HepG2 (cell line): ENCODE measurements around the gene BRD1. TPM values are rescaled to one million over a fixed set of nuclear protein-coding genes. Genes with fewer than 3 reads are reported as not detected.
A peak's percentile ranks its signal among the peaks of the same experiment; 100 is the strongest.

ENCODE experiments used
- ATAC-seq: fragments of 200-7000 bp; cut with Tn5 transposase; 3 replicates; pipeline ENCODE4 v1.9.1; 2020; ENCODE audit warnings: mild to moderate bottlenecking, moderate library complexity
- BruUV-seq: library from RNA; stranded (reverse); fragments of 400-500 nt; replicated peaks from 2 replicates; lab custom pipeline; 2021; lab: Mats Ljungman, UMichigan
- CTCF ChIA-PET: fragments of 300-600 bp; formaldehyde crosslinking; extraction: SDS; loops from one replicate; lab custom pipeline; 2021; ENCODE audit warnings: low total read pairs, inconsistent platforms, low intra/inter-chr PET ratio; lab: Yijun Ruan, JAX
- POLR2A ChIA-PET: fragments of 350-600 bp; sonication (Branson Sonifier 250); formaldehyde crosslinking; loops from one replicate; lab custom pipeline; 2020; ENCODE audit warnings: antibody characterized with exemption, inconsistent platforms; lab: Yijun Ruan, JAX
- DNase-seq: peaks from one replicate; pipeline ENCODE4 v3.0.0-alpha.2; 2015; ENCODE audit warnings: low spot score
- FAIRE-seq: peaks from 3 replicates; lab custom pipeline; 2011; peaks lifted over from hg19 to GRCh38; lab: Jason Lieb, UNC
- H2AFZ ChIP-seq: one replicate; pipeline ENCODE4 v1.6.1; 2011; ENCODE audit warnings: low read length, inconsistent platforms
- H3K27ac ChIP-seq: fragments of 300-600 bp; 3 replicates; pipeline ENCODE4 v1.8.0; 2011; ENCODE audit warnings: mixed run types, mild to moderate bottlenecking, mixed read lengths, low read length, inconsistent platforms; ENCODE audit not compliant: insufficient read depth; ENCODE audit errors: extremely low read length
- H3K27me3 ChIP-seq, 2 experiments: fragments of 200-600 bp in 1 of 2; 2 replicates in 1 of 2; 3 replicates in 1 of 2; pipeline versions ENCODE4 v1.6.0 to v1.8.0; 2011; ENCODE audit warnings: low read length in 2 of 2, mild to moderate bottlenecking in 2 of 2, moderate library complexity in 2 of 2, inconsistent platforms in 1 of 2; ENCODE audit not compliant: insufficient read depth in 2 of 2, control insufficient read depth in 1 of 2
- H3K36me3 ChIP-seq, 2 experiments: fragments of 200-600 bp in 1 of 2; replicated peaks in 1 of 2; 2 replicates in 1 of 2; 3 replicates in 1 of 2; pipeline versions ENCODE4 v1.5.1 to v1.8.0; 2011; ENCODE audit warnings: low read length in 2 of 2, inconsistent platforms in 1 of 2; ENCODE audit not compliant: insufficient read depth in 2 of 2, control insufficient read depth in 1 of 2
- H3K4me1 ChIP-seq: 2 replicates; pipeline ENCODE4 v1.5.1; 2012; ENCODE audit warnings: low read length, inconsistent platforms; ENCODE audit not compliant: insufficient read depth
- H3K4me2 ChIP-seq: 2 replicates; pipeline ENCODE4 v1.6.0; 2011; ENCODE audit warnings: low read depth, low read length, inconsistent platforms
- H3K4me3 ChIP-seq, 3 experiments: fragments of 200-600 bp in 1 of 3; sonication (generic), shearing (Covaris generic) in 1 of 3; replicated peaks in 1 of 3; 2 replicates each; pipeline ENCODE4 v1.5.1; 2011 to 2016; ENCODE audit warnings: low read length in 3 of 3, inconsistent platforms in 2 of 3, low read depth in 2 of 3, mild to moderate bottlenecking in 2 of 3, control low read depth in 1 of 3, mixed read lengths in 1 of 3; ENCODE audit not compliant: insufficient read depth in 1 of 3
- H3K79me2 ChIP-seq: one replicate; pipeline ENCODE4 v1.6.1; 2011; ENCODE audit warnings: low read length, inconsistent platforms; ENCODE audit not compliant: insufficient read depth
- H3K9ac ChIP-seq: 2 replicates; pipeline ENCODE4 v1.6.0; 2011; ENCODE audit warnings: mild to moderate bottlenecking, low read depth, low read length, inconsistent platforms; ENCODE audit not compliant: insufficient read depth
- H3K9me3 ChIP-seq: 2 replicates; pipeline ENCODE4 v1.5.1; 2012; ENCODE audit warnings: mild to moderate bottlenecking, low read length
- H4K20me1 ChIP-seq: 2 replicates; pipeline ENCODE4 v1.6.0; 2011; ENCODE audit warnings: inconsistent platforms, mild to moderate bottlenecking, low read length, moderate library complexity; ENCODE audit not compliant: insufficient read depth
- AGO2 ChIP-seq: fragments of 200-400 bp; formaldehyde crosslinking; optimal IDR thresholded peaks from 2 replicates; pipeline ENCODE3; 2017; ENCODE audit warnings: mild to moderate bottlenecking, low read depth, low read length, moderate library complexity
- ATM ChIP-seq: fragments of 450-650 bp; IDR thresholded peaks from 2 replicates; pipeline ENCODE4 v1.7.1; 2017; ENCODE audit warnings: mild to moderate bottlenecking, borderline replicate concordance
- KDM5B ChIP-seq: sonication (generic); formaldehyde crosslinking; IDR thresholded peaks from 2 replicates; pipeline ENCODE4 v1.4.0; 2020; ENCODE audit warnings: missing genetic modification reagents, mild to moderate bottlenecking, borderline replicate concordance
- KLF16 ChIP-seq, 2 experiments: sonication (generic) in 1 of 2; formaldehyde crosslinking in 1 of 2; IDR thresholded peaks; 2 replicates each; pipeline versions ENCODE4 v1.6.1 to v1.8.0; 2016 to 2023; ENCODE audit warnings: missing genetic modification reagents in 2 of 2, missing compliant biosample characterization in 1 of 2
- TBP ChIP-seq: sonication (generic); formaldehyde crosslinking; IDR thresholded peaks from 2 replicates; pipeline ENCODE4 v1.5.0; 2020; ENCODE audit warnings: missing genetic modification reagents
- ZNF296 ChIP-seq: sonication (generic); formaldehyde crosslinking; conservative IDR thresholded peaks from 2 replicates; pipeline ENCODE4 v1.5.0; 2020; ENCODE audit warnings: mild to moderate bottlenecking, missing genetic modification reagents
- ZNF747 ChIP-seq: sonication (generic); formaldehyde crosslinking; IDR thresholded peaks from 2 replicates; pipeline ENCODE4 v1.8.1; 2023; ENCODE audit warnings: missing genetic modification reagents, mild to moderate bottlenecking, borderline replicate concordance
- ZNF766 ChIP-seq: sonication (generic); formaldehyde crosslinking; IDR thresholded peaks from 2 replicates; pipeline ENCODE4 v1.5.0; 2020; ENCODE audit warnings: missing genetic modification reagents, borderline replicate concordance
- ZNF792 ChIP-seq: IDR thresholded peaks from 2 replicates; pipeline ENCODE4 v1.6.1; 2016
- WGBS: methylation state at CpG from one replicate; pipeline ENCODE4 v1.1.6; 2017; ENCODE audit warnings: low lambda C conversion rate; 5-methylcytosine and 5-hydroxymethylcytosine counted together
- in situ Hi-C: cut with HindIII; loops from 2 replicates; pipeline ENCODE4 v1.10.0; 2017; ENCODE audit warnings: low pct_unique_long_range_greater_than_20kb; ENCODE audit not compliant: extremely low pct_ligation_motif_present
- intact Hi-C: fragments of 100-400 bp; cut with micrococcal nuclease; formaldehyde crosslinking; loops from one replicate; pipeline ENCODE4 v1.10.0; 2022; ENCODE audit not compliant: unreplicated experiment
- polyA plus RNA-seq, 8 experiments: library from polyadenylated mRNA; depleted of rRNA in 3 of 8; stranded (reverse) in 7 of 8; unstranded in 1 of 8; fragments of >200 nt; fragmentation: Illumina TruSeq in 4 of 8; extraction: Trizol in 4 of 8; gene quantifications; 2 replicates each; pipeline versions ENCODE4 v1.2.1 to v1.2.3, GENCODE V29; 2011 to 2016; ENCODE audit warnings: low read depth in 4 of 8, missing spikeins in 1 of 8, mixed read lengths in 1 of 8; ENCODE audit not compliant: insufficient read depth in 1 of 8
- total RNA-seq, 5 experiments: library from RNA; depleted of rRNA; stranded (reverse); fragments of >200 nt; fragmentation: Illumina TruSeq; extraction: Trizol; gene quantifications; 2 replicates each; pipeline ENCODE4 v1.2.3, GENCODE V29; 2016; ENCODE audit warnings: low read depth in 1 of 5
- TF ChIP-seq, protein P1 (sequence below): sonication (generic); formaldehyde crosslinking; IDR thresholded peaks from 2 replicates; pipeline ENCODE4 v1.4.0; 2020; ENCODE audit warnings: mild to moderate bottlenecking, missing genetic modification reagents
- TF ChIP-seq, protein P2 (sequence below): sonication (generic); formaldehyde crosslinking; IDR thresholded peaks from 2 replicates; pipeline ENCODE4 v1.5.1; 2020; ENCODE audit warnings: mild to moderate bottlenecking, missing genetic modification reagents, moderate library complexity
- TF ChIP-seq, protein P3 (sequence below): fragments of 450-650 bp; IDR thresholded peaks from 2 replicates; pipeline ENCODE4 v1.6.1; 2016

Gene BRD1
- total and polyA plus RNA-seq, 2 of the 13 experiments (the other 11 are each of a cell fraction or from before 2014, with no cell fraction given) = 5.1 to 12.0 TPM

DNA sequence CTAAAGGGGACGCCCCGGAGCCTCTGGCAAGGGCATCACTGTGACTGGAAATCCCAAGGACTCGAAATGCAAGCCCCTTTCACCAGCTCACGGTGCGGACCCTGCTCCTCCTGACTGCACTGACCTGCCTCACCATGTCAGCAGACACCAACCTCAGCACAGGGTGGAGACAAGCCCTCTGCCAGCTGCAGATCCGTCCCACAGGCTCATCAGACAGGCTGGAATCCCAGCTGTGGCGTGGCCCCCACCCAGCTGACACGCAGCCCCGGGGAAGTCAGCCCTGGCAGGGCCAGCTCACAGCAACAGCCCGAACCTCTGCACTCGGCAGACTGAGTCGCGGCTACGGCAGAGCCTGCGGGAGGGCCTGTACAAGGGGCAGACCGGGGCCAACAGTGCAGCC, 36.8 kb downstream of the BRD1 start:
- FAIRE-seq (no peak), DNase-seq (no peak), ATAC-seq (no peak)
- Histone ChIP-seq H4K20me1 (peaks cover 35% of the 10 kb centered on the region; the same call in 1 of the 2 replicates), H3K4me2 (no peak overlapping the region), H3K27me3 (no peaks in the 10 kb centered on the region), H2AFZ (no peak overlapping the region), H3K9ac (no peak overlapping the region), H3K79me2 (peaks cover 28% of the 10 kb centered on the region), H3K36me3 (peaks cover 53 to 98% of the 10 kb centered on the region in 2 experiments), H3K4me1 (peaks cover 27% of the 10 kb centered on the region), H3K4me3 (no peak overlapping the region), H3K27ac (no peak overlapping the region), H3K9me3 (no peaks in the 10 kb centered on the region)
- ChIA-PET POLR2A (no interaction called here), CTCF (no interaction called here)
- intact Hi-C loops = no loop called here
- TF ChIP-seq AGO2 (peak; percentile 73), KDM5B (CRISPR knock-in tag) (0 out of 2 replicates have a peak, but pooled peaks have one; percentile 21), ZNF792 (CRISPR knock-in tag) (no peak), ZNF766 (CRISPR knock-in tag) (no peak), ZNF747 (CRISPR knock-in tag) (no peak), TBP (CRISPR knock-in tag) (no peak), ZNF296 (CRISPR knock-in tag) (no peak), ATM (no peak), KLF16 (CRISPR knock-in tag; IDR thresholded peaks at IDR 0.05) (no peak)
- TF ChIP-seq, protein P1, sequence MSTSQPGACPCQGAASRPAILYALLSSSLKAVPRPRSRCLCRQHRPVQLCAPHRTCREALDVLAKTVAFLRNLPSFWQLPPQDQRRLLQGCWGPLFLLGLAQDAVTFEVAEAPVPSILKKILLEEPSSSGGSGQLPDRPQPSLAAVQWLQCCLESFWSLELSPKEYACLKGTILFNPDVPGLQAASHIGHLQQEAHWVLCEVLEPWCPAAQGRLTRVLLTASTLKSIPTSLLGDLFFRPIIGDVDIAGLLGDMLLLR (CRISPR knock-in tag) = no peak
- TF ChIP-seq, protein P2, sequence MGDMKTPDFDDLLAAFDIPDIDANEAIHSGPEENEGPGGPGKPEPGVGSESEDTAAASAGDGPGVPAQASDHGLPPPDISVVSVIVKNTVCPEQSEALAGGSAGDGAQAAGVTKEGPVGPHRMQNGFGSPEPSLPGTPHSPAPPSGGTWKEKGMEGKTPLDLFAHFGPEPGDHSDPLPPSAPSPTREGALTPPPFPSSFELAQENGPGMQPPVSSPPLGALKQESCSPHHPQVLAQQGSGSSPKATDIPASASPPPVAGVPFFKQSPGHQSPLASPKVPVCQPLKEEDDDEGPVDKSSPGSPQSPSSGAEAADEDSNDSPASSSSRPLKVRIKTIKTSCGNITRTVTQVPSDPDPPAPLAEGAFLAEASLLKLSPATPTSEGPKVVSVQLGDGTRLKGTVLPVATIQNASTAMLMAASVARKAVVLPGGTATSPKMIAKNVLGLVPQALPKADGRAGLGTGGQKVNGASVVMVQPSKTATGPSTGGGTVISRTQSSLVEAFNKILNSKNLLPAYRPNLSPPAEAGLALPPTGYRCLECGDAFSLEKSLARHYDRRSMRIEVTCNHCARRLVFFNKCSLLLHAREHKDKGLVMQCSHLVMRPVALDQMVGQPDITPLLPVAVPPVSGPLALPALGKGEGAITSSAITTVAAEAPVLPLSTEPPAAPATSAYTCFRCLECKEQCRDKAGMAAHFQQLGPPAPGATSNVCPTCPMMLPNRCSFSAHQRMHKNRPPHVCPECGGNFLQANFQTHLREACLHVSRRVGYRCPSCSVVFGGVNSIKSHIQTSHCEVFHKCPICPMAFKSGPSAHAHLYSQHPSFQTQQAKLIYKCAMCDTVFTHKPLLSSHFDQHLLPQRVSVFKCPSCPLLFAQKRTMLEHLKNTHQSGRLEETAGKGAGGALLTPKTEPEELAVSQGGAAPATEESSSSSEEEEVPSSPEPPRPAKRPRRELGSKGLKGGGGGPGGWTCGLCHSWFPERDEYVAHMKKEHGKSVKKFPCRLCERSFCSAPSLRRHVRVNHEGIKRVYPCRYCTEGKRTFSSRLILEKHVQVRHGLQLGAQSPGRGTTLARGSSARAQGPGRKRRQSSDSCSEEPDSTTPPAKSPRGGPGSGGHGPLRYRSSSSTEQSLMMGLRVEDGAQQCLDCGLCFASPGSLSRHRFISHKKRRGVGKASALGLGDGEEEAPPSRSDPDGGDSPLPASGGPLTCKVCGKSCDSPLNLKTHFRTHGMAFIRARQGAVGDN (CRISPR knock-in tag) = 0 out of 2 replicates have a peak, but pooled peaks have one; percentile 10
- TF ChIP-seq, protein P3, sequence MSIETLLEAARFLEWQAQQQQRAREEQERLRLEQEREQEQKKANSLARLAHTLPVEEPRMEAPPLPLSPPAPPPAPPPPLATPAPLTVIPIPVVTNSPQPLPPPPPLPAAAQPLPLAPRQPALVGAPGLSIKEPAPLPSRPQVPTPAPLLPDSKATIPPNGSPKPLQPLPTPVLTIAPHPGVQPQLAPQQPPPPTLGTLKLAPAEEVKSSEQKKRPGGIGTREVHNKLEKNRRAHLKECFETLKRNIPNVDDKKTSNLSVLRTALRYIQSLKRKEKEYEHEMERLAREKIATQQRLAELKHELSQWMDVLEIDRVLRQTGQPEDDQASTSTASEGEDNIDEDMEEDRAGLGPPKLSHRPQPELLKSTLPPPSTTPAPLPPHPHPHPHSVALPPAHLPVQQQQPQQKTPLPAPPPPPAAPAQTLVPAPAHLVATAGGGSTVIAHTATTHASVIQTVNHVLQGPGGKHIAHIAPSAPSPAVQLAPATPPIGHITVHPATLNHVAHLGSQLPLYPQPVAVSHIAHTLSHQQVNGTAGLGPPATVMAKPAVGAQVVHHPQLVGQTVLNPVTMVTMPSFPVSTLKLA = no peak
- WGBS = 100% methylated on average over 1 of the region's 16 CpGs
- in situ Hi-C loops = no loop called here
- BruUV-seq = no TSS peak
